Kidney epithelial cell (primary cell): ENCODE measurements around the gene SRMS. TPM values are rescaled to one million over a fixed set of nuclear protein-coding genes. Genes with fewer than 3 reads are reported as not detected.

Source experiments
- DNase-seq: peaks from one replicate; pipeline ENCODE4 v3.0.0-alpha.2; 2010; ENCODE audit warnings: low read depth
- H3K27me3 ChIP-seq: 2 replicates; pipeline ENCODE4 v1.6.0; 2011; ENCODE audit warnings: low read length; ENCODE audit not compliant: control insufficient read depth, insufficient read depth
- H3K36me3 ChIP-seq: 2 replicates; pipeline ENCODE4 v1.5.1; 2011; ENCODE audit warnings: low read length; ENCODE audit not compliant: control insufficient read depth, insufficient read depth
- H3K4me3 ChIP-seq: 2 replicates; pipeline ENCODE4 v1.5.1; 2011; ENCODE audit warnings: low read depth, mild to moderate bottlenecking, control low read depth, low read length
- CTCF ChIP-seq: IDR thresholded peaks from 2 replicates; pipeline ENCODE4 v1.5.1; 2011; ENCODE audit warnings: mild to moderate bottlenecking, moderate library complexity, low read length, control low read depth, inconsistent platforms; ENCODE audit not compliant: insufficient read depth, poor library complexity, severe bottlenecking
- total RNA-seq: library from RNA; depleted of rRNA; stranded (reverse); fragments of >200 nt; gene quantifications from 2 replicates; pipeline ENCODE4 v1.2.3, GENCODE V29; 2015

SRMS gene
- 0.48 TPM in 1 of 2 replicates, not detected in the other for total RNA-seq

GRCh38 chr20:63547725-63548480, at the start of gene SRMS:
TSS of gene SRMS (minus strand) at chr20:63547749. CDS start at chr20:63547463, 286 bp downstream.
- H3K27me3 ChIP-seq, result peaks cover 41% of the 10 kb centered on the region
- no peak within 1 kb of the TSS for H3K4me3 ChIP-seq
- no peak for TF ChIP-seq CTCF
- H3K36me3 ChIP-seq, result no peaks in the 10 kb centered on the region
- DNase-seq, result no peak

- no peak for TF ChIP-seq CTCF
- Histone ChIP-seq H3K27me3 (no peaks in the 10 kb centered on the region), H3K4me3 (no peak overlapping the region), H3K36me3 (no peaks in the 10 kb centered on the region)
- DNase-seq, result no peak
Observed at GRCh38 chr20:63596423-63596822, 48.9 kb upstream of the SRMS start.

DNA sequence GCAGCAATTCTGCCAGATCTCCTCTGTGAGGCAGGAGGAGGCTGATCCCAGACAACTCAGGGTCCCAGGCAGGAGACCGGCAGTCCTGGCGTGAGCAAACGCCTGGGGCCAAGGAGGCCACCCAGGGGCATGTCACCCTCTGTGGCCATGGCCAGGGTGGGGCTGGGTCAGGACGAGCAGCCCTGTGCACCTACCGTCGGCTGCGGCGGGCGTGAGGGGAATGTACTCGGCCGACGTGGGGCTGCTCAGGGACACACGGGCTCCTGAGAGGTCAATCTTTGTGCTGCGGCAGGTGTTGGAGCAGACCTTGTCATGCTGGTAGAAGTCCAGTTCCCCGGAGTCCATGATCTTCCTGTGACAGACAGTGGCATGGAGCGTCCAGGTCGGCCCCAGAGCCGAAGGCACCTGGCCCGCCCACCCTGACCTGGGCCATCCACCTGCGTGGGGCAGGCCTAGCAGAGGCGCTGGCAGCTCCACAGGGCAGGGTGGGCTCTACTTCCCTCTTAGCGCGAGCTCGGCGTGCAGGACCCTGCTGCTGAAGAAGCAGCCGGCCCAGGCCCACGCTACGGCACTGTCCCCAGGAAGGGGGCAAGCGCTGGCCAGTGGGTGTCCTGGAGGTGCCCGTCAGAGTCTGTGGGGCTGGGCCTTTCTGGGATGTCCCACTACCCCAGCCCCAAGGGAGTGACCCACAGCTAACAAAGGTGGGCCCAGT, 48.0 kb upstream of the SRMS start:
- H3K4me3 ChIP-seq, result no peak overlapping the region
- H3K36me3 ChIP-seq, result no peaks in the 10 kb centered on the region
- DNase-seq, result no peak
- TF ChIP-seq CTCF, result no peak
- H3K27me3 ChIP-seq, result no peaks in the 10 kb centered on the region

- DNase-seq, result no peak
- Histone ChIP-seq H3K27me3 (no peaks in the 10 kb centered on the region), H3K36me3 (no peaks in the 10 kb centered on the region), H3K4me3 (no peak overlapping the region)
- no peak for TF ChIP-seq CTCF
Observed at GRCh38 chr20:63594043-63594561, 46.6 kb upstream of the SRMS start.

DNA sequence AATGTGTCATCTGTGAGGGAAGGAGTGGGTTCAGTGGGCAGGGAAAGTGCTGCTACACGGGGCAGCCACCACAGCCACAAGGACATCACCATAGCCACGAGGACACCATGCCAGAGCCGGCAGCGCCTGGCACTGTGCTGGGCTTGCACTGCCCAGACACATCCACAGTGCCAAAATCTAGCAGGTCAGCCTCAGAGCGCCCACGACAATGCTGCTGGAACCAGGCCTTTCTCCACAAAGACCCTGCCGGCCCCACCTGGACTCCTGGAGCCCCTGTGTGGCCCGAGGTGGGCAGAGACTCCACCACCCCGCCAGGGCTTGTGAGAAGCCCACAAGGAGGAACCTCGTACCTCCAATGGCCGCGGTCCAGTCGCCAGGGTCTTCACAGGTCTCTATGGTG, 45.1 kb upstream of the SRMS start:
- DNase-seq, result no peak
- Histone ChIP-seq H3K27me3 (no peaks in the 10 kb centered on the region), H3K4me3 (no peak overlapping the region), H3K36me3 (no peaks in the 10 kb centered on the region)
- TF ChIP-seq CTCF, result no peak
